ENCODE measurements around the gene PTPRG.

GRCh38 chr3:61794341-61794740 is 233.0 kb downstream of the PTPRG start:
- no peak for TF ChIP-seq CTCF (IDR thresholded peaks at IDR 0.05)
- TF ChIP-seq POLR2A (IDR thresholded peaks at IDR 0.05) = no peak

Data from adrenal gland (tissue), 5 donors.